Transverse colon (tissue), 4 donors: ENCODE measurements around the gene PAPPA. TPM values are rescaled to one million over a fixed set of nuclear protein-coding genes. Genes with fewer than 3 reads are reported as not detected.

Source experiments
- DNase-seq: peaks from one replicate; pipeline ENCODE4 v3.0.0-alpha.2; 2019
- H3K27ac ChIP-seq, 4 donors: fragments of 200-600 bp; sonication (generic); 2 replicates each; pipeline ENCODE4 v1.5.1; 2016 to 2018; ENCODE audit warnings: inconsistent platforms in 4 of 4
- H3K27me3 ChIP-seq: fragments of 200-600 bp; sonication (generic); 2 replicates; pipeline ENCODE4 v1.5.1; 2017; ENCODE audit warnings: inconsistent platforms
- H3K36me3 ChIP-seq, 4 donors: fragments of 200-600 bp; sonication (generic); 2 replicates each; pipeline ENCODE4 v1.5.1; 2017 to 2019; ENCODE audit warnings: inconsistent platforms in 4 of 4
- H3K4me1 ChIP-seq, 4 donors: fragments of 200-600 bp; sonication (generic); 2 replicates each; pipeline ENCODE4 v1.5.1; 2017 to 2020; ENCODE audit warnings: inconsistent platforms in 4 of 4
- H3K4me3 ChIP-seq, 4 donors: fragments of 200-600 bp; sonication (generic); 1 replicate in 1 of 4; 2 replicates in 3 of 4; pipeline versions ENCODE4 v1.5.1 to v1.6.1; 2017 to 2019; ENCODE audit warnings: inconsistent platforms in 4 of 4
- H3K9me3 ChIP-seq, 2 donors: fragments of 200-600 bp; sonication (generic); 2 replicates each; pipeline ENCODE4 v1.5.1; 2017 to 2019; ENCODE audit warnings: inconsistent platforms in 2 of 2
- EP300 ChIP-seq: sonication (generic); formaldehyde crosslinking; IDR thresholded peaks from one replicate; pipeline ENCODE4 v1.6.1; 2017; ENCODE audit warnings: antibody characterized with exemption, low read depth
- POLR2A ChIP-seq: fragments of 450-650 bp; IDR thresholded peaks from one replicate; pipeline ENCODE4 v1.6.1; 2016; ENCODE audit warnings: antibody characterized with exemption, mild to moderate bottlenecking, moderate library complexity
- POLR2AphosphoS5 ChIP-seq, 3 donors: sonication (generic); formaldehyde crosslinking; IDR thresholded peaks; one replicate each; pipeline ENCODE4 v1.6.1; 2016; ENCODE audit warnings: antibody characterized with exemption in 3 of 3
- WGBS, 2 donors: methylation state at CpG; one replicate each; pipeline ENCODE4 v1.1.5; 2018; ENCODE audit warnings: low coverage in 1 of 2; 5-methylcytosine and 5-hydroxymethylcytosine counted together
- in situ Hi-C, 4 donors: fragments of 200-750 bp; cut with MboI; loops; one replicate each; pipeline versions ENCODE4 v1.15.0 to v1.15.1; 2017; ENCODE audit warnings: low sequenced_read_pairs in 3 of 4, low pct_ligation_motif_present in 1 of 4, low pct_unique_long_range_greater_than_20kb in 1 of 4
- intact Hi-C: fragments of 100-400 bp; cut with DNase I; formaldehyde crosslinking; loops from one replicate; pipeline ENCODE4 v1.15.1; 2023; ENCODE audit warnings: low total_unique reads
- total RNA-seq, 4 donors: library from RNA; depleted of rRNA; stranded (reverse); fragments of >200 nt; gene quantifications; one replicate each; pipeline ENCODE4 v1.1.0, GENCODE V29; 2016
- TF ChIP-seq, protein P1 (sequence below), 5 experiments: fragments of 200-600 bp in 3 of 5; fragments of 450-650 bp in 2 of 5; sonication (generic) in 3 of 5; IDR thresholded peaks; 1 replicate in 2 of 5; 2 replicates in 3 of 5; pipeline ENCODE4 v1.5.1; 2016 to 2017; ENCODE audit warnings: antibody characterized with exemption in 5 of 5, inconsistent platforms in 3 of 5, mild to moderate bottlenecking in 2 of 5, moderate library complexity in 1 of 5

Gene PAPPA
- total RNA-seq, 4 donors from 2014 or later = 0.37 to 4.4 (median 1.4) TPM

GRCh38 chr9:116411506-116411905 is 257.9 kb downstream of the PAPPA start:
- Histone ChIP-seq H3K9me3 (no peaks in the 10 kb centered on the region), H3K4me3 (no peak overlapping the region), H3K4me1 (no peaks in the 10 kb centered on the region), H3K27ac (no peak overlapping the region), H3K36me3 (no peaks in the 10 kb centered on the region), H3K27me3 (no peaks in the 10 kb centered on the region)
- 86 to 100% methylated on average over 1 of the region's 1 CpG for WGBS, 2 donors
- in situ Hi-C loops (loop anchor here in 1 of 4 donors (25.0 kb wide), 1 partner anchor 99 kb away; no protein-coding TSS in a partner anchor), intact Hi-C loops (no loop called here)
- no peak for DNase-seq
- TF ChIP-seq POLR2A (no peak), POLR2AphosphoS5 (IDR thresholded peaks at IDR 0.05) (no peak), EP300 (no peak)
- TF ChIP-seq, protein P1, sequence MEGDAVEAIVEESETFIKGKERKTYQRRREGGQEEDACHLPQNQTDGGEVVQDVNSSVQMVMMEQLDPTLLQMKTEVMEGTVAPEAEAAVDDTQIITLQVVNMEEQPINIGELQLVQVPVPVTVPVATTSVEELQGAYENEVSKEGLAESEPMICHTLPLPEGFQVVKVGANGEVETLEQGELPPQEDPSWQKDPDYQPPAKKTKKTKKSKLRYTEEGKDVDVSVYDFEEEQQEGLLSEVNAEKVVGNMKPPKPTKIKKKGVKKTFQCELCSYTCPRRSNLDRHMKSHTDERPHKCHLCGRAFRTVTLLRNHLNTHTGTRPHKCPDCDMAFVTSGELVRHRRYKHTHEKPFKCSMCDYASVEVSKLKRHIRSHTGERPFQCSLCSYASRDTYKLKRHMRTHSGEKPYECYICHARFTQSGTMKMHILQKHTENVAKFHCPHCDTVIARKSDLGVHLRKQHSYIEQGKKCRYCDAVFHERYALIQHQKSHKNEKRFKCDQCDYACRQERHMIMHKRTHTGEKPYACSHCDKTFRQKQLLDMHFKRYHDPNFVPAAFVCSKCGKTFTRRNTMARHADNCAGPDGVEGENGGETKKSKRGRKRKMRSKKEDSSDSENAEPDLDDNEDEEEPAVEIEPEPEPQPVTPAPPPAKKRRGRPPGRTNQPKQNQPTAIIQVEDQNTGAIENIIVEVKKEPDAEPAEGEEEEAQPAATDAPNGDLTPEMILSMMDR (IDR thresholded peaks at IDR 0.05) = no peak

DNA sequence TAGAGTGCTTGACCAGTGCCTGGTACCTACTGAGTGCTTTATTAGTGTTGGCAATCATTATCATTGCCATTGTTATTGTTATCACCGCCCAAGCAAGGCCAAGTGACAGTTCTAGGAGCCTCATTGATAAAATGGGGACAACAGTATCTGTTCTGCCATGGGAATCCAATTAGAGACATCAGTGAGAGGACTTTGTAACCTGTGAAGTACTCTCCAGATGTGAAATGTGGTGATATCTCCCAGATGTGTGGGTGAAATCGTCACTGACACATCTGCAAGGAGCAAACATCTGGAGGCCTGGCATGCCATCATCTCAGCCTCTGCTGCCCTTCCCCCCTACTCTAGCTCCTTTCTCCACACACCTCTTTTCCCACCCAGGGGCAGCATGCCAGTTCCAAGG is 260.8 kb downstream of the PAPPA start:
- H3K36me3 ChIP-seq = no peaks in the 10 kb centered on the region
- in situ Hi-C loops = loop anchor here in 1 of 4 donors (25.0 kb wide), 1 partner anchor 102 kb away; no protein-coding TSS in a partner anchor
- H3K9me3 ChIP-seq = no peaks in the 10 kb centered on the region
- no peak overlapping the region for H3K27ac ChIP-seq
- no peak for TF ChIP-seq POLR2A
- intact Hi-C loops = no loop called here
- DNase-seq = no peak
- H3K4me3 ChIP-seq = no peak overlapping the region
- WGBS, 2 donors = 83% methylated on average over 2 of the region's 2 CpGs; no CpG with 5 or more reads in 1 of the 2 donors
- no peaks in the 10 kb centered on the region for H3K27me3 ChIP-seq
- no peaks in the 10 kb centered on the region for H3K4me1 ChIP-seq

- Histone ChIP-seq H3K9me3 (no peaks in the 10 kb centered on the region), H3K27ac (no peak overlapping the region), H3K27me3 (no peaks in the 10 kb centered on the region), H3K4me3 (no peak overlapping the region), H3K36me3 (no peaks in the 10 kb centered on the region), H3K4me1 (no peaks in the 10 kb centered on the region)
- intact Hi-C loops = no loop called here
- WGBS, 2 donors = 90 to 91% methylated on average over 1 of the region's 1 CpG
- no peak for DNase-seq
- TF ChIP-seq POLR2AphosphoS5 (IDR thresholded peaks at IDR 0.05) (no peak), EP300 (no peak), POLR2A (no peak)
- TF ChIP-seq, protein P1 (IDR thresholded peaks at IDR 0.05) = no peak
- in situ Hi-C loops = loop anchor here in 1 of 4 donors (25.0 kb wide), 1 partner anchor 104 kb away; no protein-coding TSS in a partner anchor
Measured at GRCh38 chr9:116416421-116416820, 262.8 kb downstream of the PAPPA start.

GRCh38 chr9:116417464-116417863 is 263.9 kb downstream of the PAPPA start:
- intact Hi-C loops (no loop called here), in situ Hi-C loops (loop anchor here in 1 of 4 donors (25.0 kb wide), 1 partner anchor 105 kb away; no protein-coding TSS in a partner anchor)
- Histone ChIP-seq H3K36me3 (no peaks in the 10 kb centered on the region), H3K4me3 (no peak overlapping the region), H3K27ac (no peak overlapping the region), H3K27me3 (no peaks in the 10 kb centered on the region), H3K9me3 (no peaks in the 10 kb centered on the region), H3K4me1 (no peaks in the 10 kb centered on the region)
- 68% methylated on average over 2 of the region's 2 CpGs; no CpG with 5 or more reads in 1 of the 2 donors for WGBS, 2 donors
- no peak for DNase-seq
- TF ChIP-seq POLR2A = no peak
- TF ChIP-seq, protein P1 (IDR thresholded peaks at IDR 0.05) = no peak
- TF ChIP-seq POLR2AphosphoS5 (IDR thresholded peaks at IDR 0.05) = no peak
- TF ChIP-seq EP300 = no peak

GRCh38 chr9:116419181-116419580 is 265.6 kb downstream of the PAPPA start:
- 66 to 71% methylated on average over 1 to 3 of the region's 3 CpGs for WGBS, 2 donors
- intact Hi-C loops = no loop called here
- H3K4me1 ChIP-seq = no peaks in the 10 kb centered on the region
- no peaks in the 10 kb centered on the region for H3K9me3 ChIP-seq
- no peak overlapping the region for H3K27ac ChIP-seq
- H3K36me3 ChIP-seq = no peaks in the 10 kb centered on the region
- H3K4me3 ChIP-seq = no peak overlapping the region
- in situ Hi-C loops = loop anchor here in 1 of 4 donors (25.0 kb wide), 1 partner anchor 107 kb away; no protein-coding TSS in a partner anchor
- no peaks in the 10 kb centered on the region for H3K27me3 ChIP-seq
- TF ChIP-seq POLR2A = no peak
- TF ChIP-seq, protein P1 (IDR thresholded peaks at IDR 0.05) = no peak
- TF ChIP-seq POLR2AphosphoS5 (IDR thresholded peaks at IDR 0.05) = no peak
- TF ChIP-seq EP300 = no peak
- DNase-seq = no peak
